ENCODE results near the gene PALLD. TPM values are rescaled to one million over a fixed set of nuclear protein-coding genes. Genes with fewer than 3 reads are reported as not detected.

PALLD gene
- total RNA-seq, 1 experiment from 2014 or later, result 27.6 TPM

- Mint-ChIP-seq H3K4me3 (ENCODE audit: low read depth, unreplicated experiment) (peak overlapping the region; percentile 19), H3K4me1 (ENCODE audit: low read depth, unreplicated experiment) (peaks cover 27% of the 10 kb centered on the region), H3K27ac (ENCODE audit: unreplicated experiment) (peak overlapping the region; percentile 61), H3K9me3 (ENCODE audit: low read depth, unreplicated experiment) (peaks cover 4% of the 10 kb centered on the region), H3K27me3 (ENCODE audit: unreplicated experiment) (no peaks in the 10 kb centered on the region), H3K36me3 (ENCODE audit: insufficient read depth, unreplicated experiment) (no peaks in the 10 kb centered on the region)
- intact Hi-C loops (cut with micrococcal nuclease; ENCODE audit: unreplicated experiment), result loop anchor here (10.0 kb wide), 1 partner anchor 73 kb away; no protein-coding TSS in a partner anchor
- no peak for TF ChIP-seq CTCF (IDR thresholded peaks at IDR 0.05; ENCODE audit: unreplicated experiment)
- CTCF ChIA-PET, result interaction anchor here (0.6 kb wide), 1 partner anchor 83 kb away, joined by 3 read pairs; no protein-coding TSS in a partner anchor
- no peak for DNase-seq
- BruUV-seq (replicated peaks), result no TSS peak
Observed at GRCh38 chr4:168787801-168788595, 291.1 kb downstream of the PALLD start.

DNA sequence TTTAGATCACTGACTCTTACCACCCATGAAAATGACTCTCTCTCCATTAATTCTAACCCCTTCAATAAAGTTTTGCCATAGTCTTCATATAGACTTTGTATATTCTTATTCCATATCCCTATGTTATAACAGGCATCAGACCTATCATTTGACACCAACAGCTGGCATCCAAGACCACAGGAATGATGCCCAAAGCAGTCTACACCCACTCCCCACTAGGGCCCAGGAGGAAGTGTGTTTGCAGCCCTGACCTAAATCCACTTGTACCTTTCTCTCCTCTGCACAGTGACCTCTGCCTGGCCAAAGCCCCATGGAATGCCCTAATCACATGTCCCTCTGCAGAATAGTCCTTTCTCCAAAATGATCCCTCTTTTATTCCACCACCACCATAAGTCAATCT is 294.0 kb downstream of the PALLD start:
- no peak for DNase-seq
- Mint-ChIP-seq H3K27me3 (ENCODE audit: unreplicated experiment) (no peaks in the 10 kb centered on the region), H3K9me3 (ENCODE audit: low read depth, unreplicated experiment) (no peaks in the 10 kb centered on the region), H3K4me3 (ENCODE audit: low read depth, unreplicated experiment) (no peak overlapping the region), H3K27ac (ENCODE audit: unreplicated experiment) (no peak overlapping the region), H3K4me1 (ENCODE audit: low read depth, unreplicated experiment) (no peaks in the 10 kb centered on the region), H3K36me3 (ENCODE audit: insufficient read depth, unreplicated experiment) (no peaks in the 10 kb centered on the region)
- TF ChIP-seq CTCF (IDR thresholded peaks at IDR 0.05; ENCODE audit: unreplicated experiment), result no peak
- BruUV-seq (replicated peaks), result no TSS peak
- CTCF ChIA-PET, result no interaction called here
- intact Hi-C loops (cut with micrococcal nuclease; ENCODE audit: unreplicated experiment), result no loop called here

- Mint-ChIP-seq H3K4me1 (ENCODE audit: low read depth, unreplicated experiment) (peaks cover 4% of the 10 kb centered on the region), H3K9me3 (ENCODE audit: low read depth, unreplicated experiment) (no peaks in the 10 kb centered on the region)
- CTCF ChIA-PET, result no interaction called here
Observed at GRCh38 chr4:168791376-168791775, 294.5 kb downstream of the PALLD start.

GRCh38 chr4:168793542-168793941 is 296.7 kb downstream of the PALLD start:
- Mint-ChIP-seq H3K4me1 (ENCODE audit: low read depth, unreplicated experiment) (peaks cover 16% of the 10 kb centered on the region), H3K27me3 (ENCODE audit: unreplicated experiment) (no peaks in the 10 kb centered on the region), H3K36me3 (ENCODE audit: insufficient read depth, unreplicated experiment) (no peaks in the 10 kb centered on the region), H3K27ac (ENCODE audit: unreplicated experiment) (no peak overlapping the region), H3K4me3 (ENCODE audit: low read depth, unreplicated experiment) (no peak overlapping the region), H3K9me3 (ENCODE audit: low read depth, unreplicated experiment) (no peaks in the 10 kb centered on the region)
- no peak for DNase-seq
- TF ChIP-seq CTCF (IDR thresholded peaks at IDR 0.05; ENCODE audit: unreplicated experiment), result no peak
- BruUV-seq (replicated peaks), result no TSS peak
- intact Hi-C loops (cut with micrococcal nuclease; ENCODE audit: unreplicated experiment), result no loop called here
- CTCF ChIA-PET, result no interaction called here

More at GRCh38 chr4:168791376-168791775, 294.5 kb downstream of the PALLD start:
- BruUV-seq (replicated peaks), result no TSS peak
- no peak overlapping the region for H3K27ac Mint-ChIP-seq (ENCODE audit: unreplicated experiment)
- no peak overlapping the region for H3K4me3 Mint-ChIP-seq (ENCODE audit: low read depth, unreplicated experiment)
- TF ChIP-seq CTCF (IDR thresholded peaks at IDR 0.05; ENCODE audit: unreplicated experiment), result no peak
- H3K27me3 Mint-ChIP-seq (ENCODE audit: unreplicated experiment), result no peaks in the 10 kb centered on the region
- H3K36me3 Mint-ChIP-seq (ENCODE audit: insufficient read depth, unreplicated experiment), result no peaks in the 10 kb centered on the region
- intact Hi-C loops (cut with micrococcal nuclease; ENCODE audit: unreplicated experiment), result no loop called here
- DNase-seq, result no peak

Data from Calu3 (cell line).